GM18519 (cell line): ENCODE measurements around the gene OR5B17.
"Not testable (repeated sequence)": the region's sequence is repeated elsewhere in the genome, so short reads cannot be mapped to it uniquely, and the experiment has no call there.

Experiments used
- ATAC-seq: cut with Tn5 transposase; IDR thresholded peaks from one replicate; pipeline ENCODE4 v1.9.1; 2021; ENCODE audit warnings: mild to moderate bottlenecking, moderate library complexity; ENCODE audit not compliant: unreplicated experiment, low FRiP score

OR5B17 gene

GRCh38 chr11:58358969-58359368 is at the start of gene OR5B17:
TSS of gene OR5B17 (minus strand) at chr11:58359069. CDS start at chr11:58359069, 0 bp downstream.
- ATAC-seq: no peak

- ATAC-seq: no peak
Observed at GRCh38 chr11:58406774-58407173, 47.9 kb upstream of the OR5B17 start, which contains the start of gene OR5B3. TSS of gene OR5B3 (minus strand) at chr11:58406874. CDS start at chr11:58403409, 3,465 bp downstream.

- ATAC-seq: not testable (repeated sequence)
Observed at GRCh38 chr11:58399622-58400021, 40.8 kb upstream of the OR5B17 start.

GRCh38 chr11:58395581-58395980 is 36.7 kb upstream of the OR5B17 start:
- ATAC-seq: no peak

GRCh38 chr11:58394195-58394594 is 35.3 kb upstream of the OR5B17 start:
- no peak for ATAC-seq

GRCh38 chr11:58392746-58393145 is 33.9 kb upstream of the OR5B17 start:
- no peak for ATAC-seq

GRCh38 chr11:58391879-58392278 is 33.0 kb upstream of the OR5B17 start:
- ATAC-seq: no peak

GRCh38 chr11:58390551-58391063 is 31.7 kb upstream of the OR5B17 start:
- ATAC-seq: no peak

- no peak for ATAC-seq
Observed at GRCh38 chr11:58354727-58355126, 4.1 kb downstream of the OR5B17 start.

- ATAC-seq: no peak
Observed at GRCh38 chr11:58345204-58345603, 13.7 kb downstream of the OR5B17 start.

GRCh38 chr11:58334708-58335107 is 24.2 kb downstream of the OR5B17 start:
- no peak for ATAC-seq

- no peak for ATAC-seq
Observed at GRCh38 chr11:58330861-58331260, 28.0 kb downstream of the OR5B17 start.

- ATAC-seq: no peak
Observed at GRCh38 chr11:58318532-58318931, 40.3 kb downstream of the OR5B17 start.

GRCh38 chr11:58316142-58316541 is 42.7 kb downstream of the OR5B17 start:
- no peak for ATAC-seq
